ENCODE data around the gene TGFBR3.

DNA sequence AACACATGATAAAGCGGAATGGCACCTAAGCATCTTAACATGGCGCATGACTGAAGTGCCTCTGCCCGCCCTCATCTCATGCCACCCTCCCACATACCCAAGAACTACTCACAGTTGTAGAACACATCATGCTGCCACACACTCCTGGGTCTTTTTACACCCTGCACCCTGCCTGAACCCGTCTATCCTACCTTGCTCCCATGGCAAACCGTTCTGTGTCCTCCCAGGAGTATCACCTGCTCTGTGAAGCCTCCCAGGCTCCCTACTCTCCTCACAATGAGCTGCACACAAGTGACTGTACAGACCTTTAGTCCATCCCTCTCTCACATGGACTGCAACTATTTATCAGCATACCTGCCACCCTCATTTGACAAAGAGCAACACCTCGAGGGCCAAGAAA is 144.0 kb downstream of the TGFBR3 start:
- TF ChIP-seq CTCF (IDR thresholded peaks at IDR 0.05; ENCODE audit: low read length) (no peak), EZH2 (IDR thresholded peaks at IDR 0.05; ENCODE audit: borderline replicate concordance, low read length) (no peak)
